Epithelial cell of esophagus (primary cell): ENCODE measurements around the gene SPINK4.
A peak's percentile ranks its signal among the peaks of the same experiment; 100 is the strongest.

ENCODE experiments used
- DNase-seq: peaks from one replicate; pipeline ENCODE4 v3.0.0; 2010; ENCODE audit warnings: low read depth
- H3K4me3 ChIP-seq: 2 replicates; pipeline ENCODE4 v1.5.1; 2011; ENCODE audit warnings: mild to moderate bottlenecking, low read length, control low read depth
- CTCF ChIP-seq: IDR thresholded peaks from 2 replicates; pipeline ENCODE4 v1.5.1; 2011; ENCODE audit warnings: low read depth, mild to moderate bottlenecking, low read length, control low read depth, inconsistent platforms; ENCODE audit not compliant: insufficient read depth; ENCODE audit errors: missing control alignments

The SPINK4 gene

DNA sequence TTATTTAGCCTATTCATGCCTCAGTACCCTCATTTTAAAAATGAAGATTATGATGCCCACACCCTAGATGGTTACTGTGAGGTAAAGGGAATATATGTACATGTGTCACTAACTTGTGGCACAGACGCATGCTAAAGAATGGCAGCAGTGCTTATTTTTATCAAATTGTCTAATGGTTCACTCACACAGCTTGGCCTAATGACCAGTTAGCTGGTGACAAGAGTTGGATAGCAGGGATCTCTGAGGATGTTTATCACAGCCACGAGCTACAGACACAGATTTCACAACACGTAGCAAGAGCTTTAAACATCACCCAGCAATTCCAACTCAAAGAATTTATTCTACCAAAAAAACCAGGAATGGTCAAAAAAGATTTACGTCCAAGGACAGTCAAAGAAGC lies 17.3 kb downstream of the SPINK4 start:
- no peak for DNase-seq
- TF ChIP-seq CTCF = no peak
- H3K4me3 ChIP-seq = no peak overlapping the region

GRCh38 chr9:33260372-33260771 lies 20.4 kb downstream of the SPINK4 start:
- TF ChIP-seq CTCF = no peak
- no peak overlapping the region for H3K4me3 ChIP-seq
- DNase-seq = no peak

DNA sequence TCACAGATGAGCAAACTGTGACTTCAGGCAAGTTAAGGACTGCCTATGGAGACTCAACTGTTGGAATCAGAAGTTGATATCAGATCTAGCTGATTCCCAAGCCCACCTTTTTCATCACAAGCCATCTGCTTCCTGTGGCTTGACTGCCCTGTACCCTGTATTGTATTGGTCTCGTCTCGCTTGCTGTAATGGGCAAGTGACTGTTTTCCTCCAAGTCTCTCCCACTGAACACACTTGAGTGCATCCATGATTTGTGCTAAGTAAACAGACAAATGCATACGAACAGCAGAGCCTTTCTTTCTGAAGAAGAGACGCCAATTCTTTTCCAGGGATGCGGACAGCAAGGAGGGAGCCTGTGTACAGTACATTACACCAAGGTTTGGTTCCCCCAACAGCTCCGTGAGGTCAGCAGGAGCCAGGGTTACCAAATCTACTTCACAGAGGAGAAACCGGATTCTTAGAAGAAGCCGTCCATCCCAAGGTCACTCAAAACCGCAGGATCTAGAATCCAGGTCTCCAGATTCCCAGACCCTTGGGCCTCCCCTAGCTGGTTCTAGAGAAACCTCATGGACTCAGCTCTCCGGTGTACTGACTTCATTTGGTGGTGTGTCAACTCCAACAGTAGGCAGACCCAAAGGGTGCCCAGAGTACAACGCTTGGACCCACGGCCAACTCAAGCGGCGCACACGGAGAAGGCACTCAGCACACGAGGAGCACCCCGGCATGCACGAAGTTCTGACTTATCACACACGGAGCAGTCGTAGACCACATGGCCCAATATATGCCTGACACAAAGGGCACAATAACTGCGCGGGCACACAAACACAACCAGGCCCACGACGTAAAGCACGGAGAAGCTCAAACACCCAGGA lies 23.4 kb downstream of the SPINK4 start:
- TF ChIP-seq CTCF = no peak
- H3K4me3 ChIP-seq = peak overlapping the region; percentile 92
- peak; percentile 32 for DNase-seq

DNA sequence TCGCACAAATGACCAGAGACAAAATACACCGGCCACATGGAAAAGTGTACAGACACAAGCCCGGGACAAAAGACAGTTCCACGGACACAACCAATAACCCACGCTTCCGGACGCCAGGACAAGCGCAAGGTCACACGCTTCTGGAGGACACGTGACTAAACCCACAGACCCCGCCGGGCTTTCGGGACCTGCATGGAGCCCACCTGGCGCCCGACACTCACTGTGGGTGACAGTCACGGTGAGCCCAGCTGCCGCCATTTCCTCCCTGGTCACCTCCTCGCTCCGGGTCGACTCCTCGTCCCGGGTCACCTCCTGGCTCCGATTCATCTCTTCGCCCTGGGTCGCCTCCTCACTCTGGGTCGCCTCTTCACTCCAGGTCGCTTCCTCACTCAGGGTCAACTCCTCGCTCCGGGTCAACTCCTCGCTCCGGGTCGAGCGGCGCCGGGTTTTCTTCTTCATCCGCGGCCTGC lies 24.1 kb downstream of the SPINK4 start:
- peak overlapping the region; percentile 92 for H3K4me3 ChIP-seq
- peak; percentile 15 for DNase-seq
- TF ChIP-seq CTCF = no peak

- peak; percentile 48 for TF ChIP-seq CTCF
- peak; percentile 100 for DNase-seq
- H3K4me3 ChIP-seq = peak within 1 kb of the TSS; percentile 92
Measured at GRCh38 chr9:33264473-33265177, 24.7 kb downstream of the SPINK4 start, which contains the start of the genes BAG1 and CHMP5. BAG1 (minus strand) TSS chr9:33264708. CHMP5 (plus strand) TSS chr9:33265049; CDS start chr9:33265079, 30 bp downstream.

DNA sequence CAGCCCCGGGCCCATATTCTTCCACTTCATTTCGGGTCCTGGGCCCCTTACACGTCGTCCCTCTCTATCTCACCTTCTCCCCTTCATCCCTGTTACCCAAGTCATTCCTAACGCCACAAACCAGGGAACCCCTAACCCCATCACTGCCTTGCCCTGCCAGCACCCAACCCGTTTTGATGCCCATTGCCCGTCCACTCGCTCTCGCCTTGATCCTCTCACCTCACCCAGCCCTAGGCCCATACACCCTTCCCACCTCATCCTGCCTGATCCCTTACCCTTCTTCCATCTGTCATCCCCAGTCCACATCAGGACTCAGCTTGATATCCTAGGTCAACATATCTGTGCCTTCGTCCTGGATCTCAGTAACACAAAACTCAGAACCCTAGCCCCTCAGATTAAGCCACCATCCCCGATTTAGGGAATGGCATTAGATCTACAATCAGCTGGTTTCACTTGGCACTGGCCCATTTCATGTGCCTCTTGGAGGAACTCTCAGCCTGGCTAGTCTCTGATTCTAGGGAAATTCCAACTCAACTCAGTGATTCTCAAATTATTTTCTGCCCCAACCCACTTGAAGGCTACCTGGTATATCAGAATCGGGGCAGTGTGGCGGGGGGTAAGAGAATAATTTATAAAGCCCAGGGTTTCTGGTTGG lies 25.4 kb downstream of the SPINK4 start:
- no peak for DNase-seq
- no peak for TF ChIP-seq CTCF
- peak overlapping the region; percentile 83 for H3K4me3 ChIP-seq
